ENCODE measurements around the gene TMEM131L. TPM values are rescaled to one million over a fixed set of nuclear protein-coding genes. Genes with fewer than 3 reads are reported as not detected.

The TMEM131L gene
- total RNA-seq, 1 experiment from 2014 or later: 19.7 TPM

- Histone ChIP-seq H3K79me2 (ENCODE audit: insufficient read depth, low read length) (no peaks in the 10 kb centered on the region), H2AFZ (ENCODE audit: low read depth, low read length, poor library complexity, severe bottlenecking) (no peak overlapping the region), H3K9ac (ENCODE audit: low read length) (no peak overlapping the region), H3K4me3 (replicated peaks in 1 of 2; ENCODE audit: low read depth in 1 of 2, low read length in 2 of 2) (no peak overlapping the region), H3K4me1 (ENCODE audit: control insufficient read depth in 1 of 2, insufficient read depth in 2 of 2, low read length in 2 of 2) (peaks cover 0 to 3% of the 10 kb centered on the region in 2 experiments; a peak in 1 of 4 replicates), H3K9me3 (ENCODE audit: control insufficient read depth in 1 of 2, insufficient read depth in 1 of 2, low read depth in 1 of 2, low read length in 2 of 2) (no peaks in the 10 kb centered on the region), H3K27ac (ENCODE audit: low read depth, low read length) (no peak overlapping the region), H3K4me2 (ENCODE audit: low read length) (no peak overlapping the region), H3K27me3 (ENCODE audit: insufficient read depth, low read length) (no peaks in the 10 kb centered on the region), H3K36me3 (ENCODE audit: control insufficient read depth in 1 of 2, insufficient read depth in 2 of 2, low read length in 2 of 2) (no peaks in the 10 kb centered on the region), H3K9me2 (ENCODE audit: insufficient read depth) (no peaks in the 10 kb centered on the region), H4K20me1 (ENCODE audit: insufficient read depth) (no peaks in the 10 kb centered on the region)
- ChIA-PET POLR2A (no interaction called here), RAD21 (ENCODE audit: low non-redundant PET in 1 of 2, low total read pairs in 2 of 2, uncharacterized antibody in 2 of 2, unreplicated experiment in 2 of 2) (no interaction called here), CTCF (no interaction called here)
- TF ChIP-seq JUND (IDR thresholded peaks at IDR 0.05): no peak
- no peak for TF ChIP-seq POLR2AphosphoS5 (IDR thresholded peaks at IDR 0.05; ENCODE audit: low read depth, low read length)
- no peak for TF ChIP-seq EGR1 (IDR thresholded peaks at IDR 0.05; ENCODE audit: low read depth)
- no peak for TF ChIP-seq CTCF (IDR thresholded peaks at IDR 0.05 in 2 of 3, conservative IDR thresholded peaks at IDR 0.05 in 1 of 3; ENCODE audit: borderline replicate concordance in 1 of 3, insufficient read depth in 1 of 3, low read depth in 2 of 3, low read length in 2 of 3)
- no peak for TF ChIP-seq CBX3 (IDR thresholded peaks at IDR 0.05; ENCODE audit: low read depth)
- TF ChIP-seq ELF1 (IDR thresholded peaks at IDR 0.05; ENCODE audit: borderline replicate concordance, low read depth): no peak
- no peak for TF ChIP-seq SP1 (IDR thresholded peaks at IDR 0.05; ENCODE audit: low read depth)
- TF ChIP-seq ZBTB33 (IDR thresholded peaks at IDR 0.05; ENCODE audit: extremely low read depth, insufficient replicate concordance, low read length): no peak
- no peak for TF ChIP-seq EZH2phosphoT487 (IDR thresholded peaks at IDR 0.05; ENCODE audit: borderline replicate concordance)
- TF ChIP-seq REST (IDR thresholded peaks at IDR 0.05; ENCODE audit: low read depth): no peak
- TF ChIP-seq POLR2A (IDR thresholded peaks at IDR 0.05; ENCODE audit: borderline replicate concordance, extremely low read depth, insufficient read depth, insufficient read length): no peak
- no peak for TF ChIP-seq TCF7L2 (IDR thresholded peaks at IDR 0.05; ENCODE audit: borderline replicate concordance, extremely low read depth, insufficient read depth, insufficient read length)
- DNase-seq (ENCODE audit: low read depth, low spot score): no peak
- BruUV-seq (replicated peaks): no TSS peak
- ATAC-seq: no peak
- intact Hi-C loops (cut with micrococcal nuclease): no loop called here
These were observed 144.6 kb downstream of the TMEM131L start for GRCh38 chr4:153610623-153611376.
